Rectal smooth muscle tissue (tissue), 1 donor: ENCODE results near the gene PKIG.

ENCODE experiments used
- H3K27ac ChIP-seq: one replicate; pipeline ENCODE4 v1.7.0; 2013; ENCODE audit warnings: low read depth, low read length, inconsistent platforms
- H3K27me3 ChIP-seq: one replicate; pipeline ENCODE4 v1.7.0; 2013; ENCODE audit warnings: low read length; ENCODE audit not compliant: control insufficient read depth, insufficient read depth
- H3K36me3 ChIP-seq: one replicate; pipeline ENCODE4 v1.7.0; 2013; ENCODE audit warnings: low read length; ENCODE audit not compliant: control insufficient read depth, insufficient read depth
- H3K4me1 ChIP-seq: one replicate; pipeline ENCODE4 v1.7.0; 2013; ENCODE audit warnings: low read length; ENCODE audit not compliant: control insufficient read depth, insufficient read depth
- H3K4me3 ChIP-seq: one replicate; pipeline ENCODE4 v1.7.0; 2013; ENCODE audit warnings: low read length
- H3K9ac ChIP-seq: one replicate; pipeline ENCODE4 v1.7.0; 2013; ENCODE audit warnings: low read length

Gene PKIG

DNA sequence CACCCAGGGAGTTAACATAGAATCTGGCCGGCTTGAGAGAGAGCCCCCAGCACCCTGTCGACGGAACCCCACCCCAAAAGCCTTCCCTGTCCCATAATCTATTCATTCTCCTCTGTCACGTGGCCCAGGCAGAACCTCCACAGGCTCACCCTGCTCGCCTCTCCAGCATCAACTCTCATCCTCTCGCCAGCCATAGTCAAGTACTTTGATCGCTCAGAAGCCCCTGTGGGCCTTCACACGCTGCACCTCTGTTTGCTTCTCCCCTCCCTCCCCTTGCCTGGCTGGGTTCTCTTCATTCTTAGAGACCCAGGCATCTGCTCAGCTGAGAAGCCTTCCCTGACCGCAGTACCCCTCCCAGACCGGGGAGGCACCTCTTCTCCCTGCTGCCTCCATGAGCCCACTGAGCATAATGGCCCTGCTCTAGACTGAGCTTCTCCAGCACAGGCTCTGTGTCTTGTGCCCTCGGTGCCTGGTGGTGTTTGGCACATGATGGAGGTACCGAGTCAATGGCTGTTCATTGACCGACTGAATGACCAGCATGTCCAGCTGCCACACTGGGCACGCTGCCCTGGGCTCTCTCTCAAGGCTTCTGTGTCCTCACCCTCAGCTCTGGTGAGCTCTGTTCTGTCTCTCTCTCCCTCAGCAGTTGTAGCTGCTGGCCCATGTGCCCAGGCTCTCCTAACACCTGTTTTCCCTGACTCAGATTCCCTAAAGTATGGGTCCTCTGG is 33.7 kb downstream of the PKIG start:
- H3K4me3 ChIP-seq = no peak overlapping the region
- peak overlapping the region; percentile 76 for H3K27ac ChIP-seq
- H3K4me1 ChIP-seq = peaks cover 20% of the 10 kb centered on the region
- no peaks in the 10 kb centered on the region for H3K27me3 ChIP-seq
- H3K36me3 ChIP-seq = peaks cover 32% of the 10 kb centered on the region
- H3K9ac ChIP-seq = no peak overlapping the region

- H3K9ac ChIP-seq = no peak overlapping the region
- H3K36me3 ChIP-seq = peaks cover 32% of the 10 kb centered on the region
- H3K27ac ChIP-seq = peak overlapping the region; percentile 76
These were observed 34.2 kb downstream of the PKIG start for GRCh38 chr20:44616604-44616964.

GRCh38 chr20:44618318-44618731 is 35.9 kb downstream of the PKIG start:
- Histone ChIP-seq H3K27ac (no peak overlapping the region), H3K36me3 (peaks cover 33% of the 10 kb centered on the region)

More at GRCh38 chr20:44616604-44616964, 34.2 kb downstream of the PKIG start:
- Histone ChIP-seq H3K4me3 (no peak overlapping the region), H3K27me3 (no peaks in the 10 kb centered on the region), H3K4me1 (peaks cover 20% of the 10 kb centered on the region)

GRCh38 chr20:44619294-44619693 is 36.9 kb downstream of the PKIG start:
- Histone ChIP-seq H3K4me1 (peaks cover 19% of the 10 kb centered on the region), H3K9ac (no peak overlapping the region), H3K27me3 (no peaks in the 10 kb centered on the region), H3K36me3 (peaks cover 29% of the 10 kb centered on the region), H3K27ac (no peak overlapping the region), H3K4me3 (no peak overlapping the region)

More at GRCh38 chr20:44618318-44618731, 35.9 kb downstream of the PKIG start:
- Histone ChIP-seq H3K4me1 (peaks cover 20% of the 10 kb centered on the region), H3K4me3 (no peak overlapping the region), H3K9ac (no peak overlapping the region), H3K27me3 (no peaks in the 10 kb centered on the region)

DNA sequence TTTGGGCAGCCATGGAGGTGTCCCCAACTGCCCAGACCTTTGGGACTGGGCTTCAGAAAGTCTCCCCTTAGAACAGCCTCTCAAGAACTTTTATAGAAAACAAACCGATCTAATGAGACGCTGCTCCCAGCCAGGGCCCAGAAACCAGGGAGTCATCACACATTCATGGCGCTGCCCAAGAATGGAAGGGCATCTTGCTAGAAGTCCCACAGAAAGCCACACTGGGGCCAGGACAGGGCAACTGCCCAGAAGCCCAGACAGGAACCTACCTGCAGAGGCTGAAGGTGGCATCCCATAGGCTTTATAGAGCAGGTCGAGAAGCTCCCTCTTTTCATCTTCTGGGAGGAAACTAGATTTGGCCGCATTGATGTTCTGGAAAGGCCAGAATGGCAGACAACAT is 37.7 kb downstream of the PKIG start:
- Histone ChIP-seq H3K27me3 (no peaks in the 10 kb centered on the region), H3K36me3 (peaks cover 29% of the 10 kb centered on the region), H3K27ac (no peak overlapping the region), H3K4me1 (peaks cover 13% of the 10 kb centered on the region), H3K9ac (no peak overlapping the region), H3K4me3 (no peak overlapping the region)

- H3K36me3 ChIP-seq = peaks cover 21% of the 10 kb centered on the region
- no peak overlapping the region for H3K9ac ChIP-seq
- H3K4me3 ChIP-seq = no peak overlapping the region
- H3K4me1 ChIP-seq = peaks cover under 1% of the 10 kb centered on the region
- H3K27me3 ChIP-seq = no peaks in the 10 kb centered on the region
- H3K27ac ChIP-seq = no peak overlapping the region
These were observed 38.9 kb downstream of the PKIG start for GRCh38 chr20:44621325-44621724.

- no peaks in the 10 kb centered on the region for H3K27me3 ChIP-seq
- H3K4me3 ChIP-seq = no peak overlapping the region
- H3K36me3 ChIP-seq = peaks cover 19% of the 10 kb centered on the region
- H3K4me1 ChIP-seq = no peaks in the 10 kb centered on the region
- no peak overlapping the region for H3K9ac ChIP-seq
- H3K27ac ChIP-seq = no peak overlapping the region
These were observed 39.6 kb downstream of the PKIG start for GRCh38 chr20:44621939-44622338.

DNA sequence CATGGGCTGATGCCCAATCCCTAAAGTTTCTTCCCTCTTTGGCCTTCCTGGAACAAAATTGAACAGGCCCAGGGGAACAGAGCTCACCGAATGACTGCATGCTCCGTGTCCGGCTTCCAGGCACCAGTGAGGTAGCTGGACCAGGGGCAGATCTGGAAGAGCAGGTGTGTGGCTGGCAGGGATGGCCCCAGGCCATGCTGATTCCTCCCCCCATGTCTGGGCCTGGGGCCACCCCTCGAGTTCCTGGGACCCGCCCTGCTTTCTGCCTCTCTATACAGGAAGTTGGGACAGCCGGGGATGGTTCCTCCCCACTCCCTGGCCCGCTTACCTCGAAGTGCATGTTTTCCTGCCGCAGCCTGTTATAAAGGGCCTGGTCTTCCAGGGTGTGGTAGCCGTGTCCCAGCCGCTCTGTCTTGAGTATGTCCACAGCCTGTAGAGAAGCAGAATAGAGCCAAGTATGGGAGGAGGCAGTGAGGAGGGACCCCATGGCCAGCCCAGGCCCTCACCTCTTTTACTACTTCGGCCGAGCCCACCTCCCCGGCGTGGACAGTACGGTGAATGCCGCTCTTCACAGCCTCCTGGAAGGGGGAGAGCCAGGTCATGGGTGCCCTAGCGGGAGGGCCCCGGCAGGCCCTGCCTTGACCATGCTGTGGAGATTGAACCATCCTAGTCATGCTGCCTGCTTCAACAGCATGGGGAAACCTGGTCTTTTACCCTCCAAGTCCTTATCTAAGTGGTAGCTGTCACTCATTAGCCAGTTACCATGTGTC is 40.3 kb downstream of the PKIG start:
- Histone ChIP-seq H3K27me3 (no peaks in the 10 kb centered on the region), H3K4me1 (no peaks in the 10 kb centered on the region), H3K27ac (no peak overlapping the region), H3K36me3 (peaks cover 19% of the 10 kb centered on the region), H3K4me3 (no peak overlapping the region), H3K9ac (no peak overlapping the region)

DNA sequence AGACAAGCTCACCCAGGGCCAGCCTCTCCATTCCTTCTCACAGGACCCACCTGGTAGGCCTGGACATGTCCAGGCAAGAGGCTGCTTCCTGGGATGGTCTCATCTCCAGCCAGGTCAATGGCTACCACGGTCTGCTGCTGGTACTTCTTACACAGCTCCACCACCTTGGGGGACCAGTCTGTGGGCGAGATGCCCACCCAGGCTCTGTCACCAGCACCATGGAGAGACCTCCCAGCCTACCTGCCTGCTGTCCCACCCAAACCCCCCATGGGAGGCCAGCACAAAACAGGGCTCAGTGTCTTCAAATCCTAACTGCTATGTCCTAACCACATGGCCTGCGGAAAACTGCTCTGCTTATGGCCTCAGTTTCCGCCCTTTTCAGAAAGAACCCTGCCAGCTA is 41.8 kb downstream of the PKIG start:
- Histone ChIP-seq H3K36me3 (peaks cover 10% of the 10 kb centered on the region), H3K9ac (no peak overlapping the region), H3K27ac (no peak overlapping the region), H3K4me1 (no peaks in the 10 kb centered on the region), H3K4me3 (no peak overlapping the region), H3K27me3 (no peaks in the 10 kb centered on the region)

DNA sequence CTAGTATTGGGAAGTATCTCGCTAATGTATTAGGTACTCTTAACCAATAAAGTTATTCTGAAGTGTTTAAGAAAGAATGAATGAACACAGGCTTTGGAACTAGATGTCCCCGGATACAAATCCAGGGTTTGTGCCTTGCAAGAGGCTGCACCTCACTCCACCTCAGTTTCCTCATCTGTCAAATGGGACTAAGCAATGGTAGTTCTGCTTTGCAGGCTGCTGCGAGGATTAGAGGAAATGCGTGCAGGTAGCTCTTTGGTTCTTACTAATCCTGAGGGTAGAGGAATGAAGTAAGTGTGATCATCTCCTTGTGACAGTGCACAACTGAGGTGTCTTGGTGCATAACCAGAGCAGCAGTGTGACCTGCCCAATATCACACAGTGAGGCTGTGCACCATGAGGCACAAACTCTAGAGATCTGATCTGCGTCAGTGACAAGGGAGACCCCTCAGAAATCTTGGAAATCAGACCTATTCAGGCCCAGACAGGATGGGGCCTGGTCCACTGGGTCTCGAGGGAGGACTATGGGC is 42.4 kb downstream of the PKIG start:
- Histone ChIP-seq H3K4me1 (no peaks in the 10 kb centered on the region), H3K9ac (no peak overlapping the region), H3K4me3 (no peak overlapping the region), H3K36me3 (peaks cover 6% of the 10 kb centered on the region), H3K27ac (no peak overlapping the region), H3K27me3 (no peaks in the 10 kb centered on the region)

- no peaks in the 10 kb centered on the region for H3K4me1 ChIP-seq
- H3K27me3 ChIP-seq = no peaks in the 10 kb centered on the region
- H3K4me3 ChIP-seq = no peak overlapping the region
- H3K27ac ChIP-seq = no peak overlapping the region
- no peak overlapping the region for H3K9ac ChIP-seq
- H3K36me3 ChIP-seq = peaks cover 6% of the 10 kb centered on the region
These were observed 43.0 kb downstream of the PKIG start for GRCh38 chr20:44625361-44625760.

GRCh38 chr20:44626278-44626677 is 43.9 kb downstream of the PKIG start:
- no peak overlapping the region for H3K27ac ChIP-seq
- H3K4me1 ChIP-seq = no peaks in the 10 kb centered on the region
- peaks cover 2% of the 10 kb centered on the region for H3K36me3 ChIP-seq
- H3K4me3 ChIP-seq = no peak overlapping the region
- no peaks in the 10 kb centered on the region for H3K27me3 ChIP-seq
- no peak overlapping the region for H3K9ac ChIP-seq
